DMS153 (cell line): ENCODE measurements around the gene SH3GL1.

Experiments used
- DNase-seq: peaks from one replicate; lab custom pipeline; 2025; lab: John Stamatoyannopoulos, UW

Gene SH3GL1

GRCh38 chr19:4313847-4314490, 86.4 kb downstream of the SH3GL1 start:
- DNase-seq: no peak
